IMR-90 (cell line): ENCODE data around the gene NAV2. TPM values are rescaled to one million over a fixed set of nuclear protein-coding genes. Genes with fewer than 3 reads are reported as not detected.

ENCODE experiments used
- ATAC-seq: fragments of 200-7000 bp; cut with Tn5 transposase; 2 replicates; pipeline ENCODE4 v1.9.1; 2020; ENCODE audit warnings: low read depth, mild to moderate bottlenecking, moderate library complexity
- BruUV-seq: library from RNA; stranded (reverse); fragments of 400-500 nt; replicated peaks from 2 replicates; lab custom pipeline; 2021; lab: Mats Ljungman, UMichigan
- CTCF ChIA-PET: fragments of 300-600 bp; formaldehyde crosslinking; extraction: SDS; loops from one replicate; lab custom pipeline; 2021; ENCODE audit warnings: antibody characterized with exemption; lab: Yijun Ruan, JAX
- POLR2A ChIA-PET: fragments of 300-600 bp; sonication (Branson Sonifier 250); formaldehyde crosslinking; loops from one replicate; lab custom pipeline; 2022; ENCODE audit warnings: antibody characterized with exemption; ENCODE audit not compliant: unreplicated experiment; lab: Charles Lee
- DNase-seq: peaks from one replicate; pipeline ENCODE4 v3.0.0; 2013
- H2AFZ ChIP-seq: replicated peaks from 2 replicates; pipeline ENCODE3; 2013; ENCODE audit warnings: low read length, mild to moderate bottlenecking; ENCODE audit not compliant: poor library complexity
- H2AK5ac ChIP-seq: 2 replicates; pipeline ENCODE4 v1.6.1; 2013; ENCODE audit warnings: low read depth, low read length, inconsistent platforms
- H2AK9ac ChIP-seq: replicated peaks from 2 replicates; pipeline ENCODE3; 2013; ENCODE audit warnings: mild to moderate bottlenecking, low read depth, low read length, moderate library complexity; ENCODE audit not compliant: poor library complexity
- H2BK120ac ChIP-seq: 2 replicates; pipeline ENCODE4 v1.6.1; 2013; ENCODE audit warnings: low read depth, low read length, inconsistent platforms
- H2BK15ac ChIP-seq: 3 replicates; pipeline ENCODE4 v1.6.1; 2013; ENCODE audit warnings: low read depth, low read length, inconsistent platforms
- H2BK20ac ChIP-seq: 2 replicates; pipeline ENCODE4 v1.6.1; 2013; ENCODE audit warnings: low read depth, mild to moderate bottlenecking, inconsistent platforms, low read length, moderate library complexity
- H2BK5ac ChIP-seq: 2 replicates; pipeline ENCODE4 v1.6.1; 2013; ENCODE audit warnings: mild to moderate bottlenecking, low read depth, low read length, inconsistent platforms; ENCODE audit not compliant: poor library complexity, severe bottlenecking
- H3K14ac ChIP-seq: replicated peaks from 2 replicates; pipeline ENCODE4 v1.6.1; 2013; ENCODE audit warnings: low read depth, low read length, inconsistent platforms
- H3K18ac ChIP-seq: 2 replicates; pipeline ENCODE4 v1.6.1; 2013; ENCODE audit warnings: low read depth, low read length, control low read depth
- H3K23ac ChIP-seq: 2 replicates; pipeline ENCODE4 v1.6.1; 2013; ENCODE audit warnings: low read depth, low read length, inconsistent platforms
- H3K27ac ChIP-seq: 2 replicates; pipeline ENCODE4 v1.5.1; 2013; ENCODE audit warnings: mild to moderate bottlenecking, control low read depth, low read length; ENCODE audit not compliant: insufficient read depth
- H3K27me3 ChIP-seq: 2 replicates; pipeline ENCODE4 v1.6.1; 2013; ENCODE audit warnings: low read length; ENCODE audit not compliant: control insufficient read depth, insufficient read depth
- H3K36me3 ChIP-seq: 2 replicates; pipeline ENCODE4 v1.6.1; 2013; ENCODE audit warnings: low read length, mixed read lengths; ENCODE audit not compliant: control insufficient read depth, insufficient read depth
- H3K4ac ChIP-seq: 2 replicates; pipeline ENCODE4 v1.6.1; 2013; ENCODE audit warnings: low read depth, low read length, inconsistent platforms
- H3K4me1 ChIP-seq: 2 replicates; pipeline ENCODE4 v1.6.1; 2013; ENCODE audit warnings: low read length, mixed read lengths; ENCODE audit not compliant: control insufficient read depth, insufficient read depth
- H3K4me2 ChIP-seq: 2 replicates; pipeline ENCODE4 v1.6.1; 2013; ENCODE audit warnings: low read depth, mild to moderate bottlenecking, control low read depth, low read length, moderate library complexity
- H3K4me3 ChIP-seq: 2 replicates; pipeline ENCODE4 v1.5.1; 2013; ENCODE audit warnings: low read depth, mild to moderate bottlenecking, control low read depth, low read length, moderate library complexity; ENCODE audit not compliant: insufficient read depth
- H3K56ac ChIP-seq: 2 replicates; pipeline ENCODE4 v1.6.1; 2013; ENCODE audit warnings: low read length, inconsistent platforms; ENCODE audit not compliant: insufficient read depth; ENCODE audit errors: extremely low read depth
- H3K79me1 ChIP-seq, 2 experiments: 2 replicates each; pipeline ENCODE4 v1.6.1; 2013; ENCODE audit warnings: low read length in 2 of 2, inconsistent platforms in 1 of 2, low read depth in 1 of 2
- H3K9ac ChIP-seq: 2 replicates; pipeline ENCODE4 v1.6.1; 2013; ENCODE audit warnings: low read depth, low read length, control low read depth
- H3K9me1 ChIP-seq: 2 replicates; pipeline ENCODE4 v1.6.1; 2013; ENCODE audit warnings: low read length, inconsistent platforms; ENCODE audit not compliant: insufficient read depth
- H3K9me3 ChIP-seq: 2 replicates; pipeline ENCODE4 v1.6.1; 2013; ENCODE audit warnings: low read length; ENCODE audit not compliant: control insufficient read depth, insufficient read depth
- H4K20me1 ChIP-seq: 2 replicates; pipeline ENCODE4 v1.6.1; 2013; ENCODE audit warnings: low read length, inconsistent platforms; ENCODE audit not compliant: insufficient read depth
- H4K5ac ChIP-seq: 2 replicates; pipeline ENCODE4 v1.6.1; 2013; ENCODE audit warnings: mild to moderate bottlenecking, low read depth, low read length, control low read depth
- H4K8ac ChIP-seq, 2 experiments: 2 replicates each; pipeline ENCODE4 v1.6.1; 2013; ENCODE audit warnings: low read depth in 2 of 2, low read length in 2 of 2, control low read depth in 1 of 2, inconsistent platforms in 1 of 2
- H4K91ac ChIP-seq: 2 replicates; pipeline ENCODE4 v1.6.1; 2013; ENCODE audit warnings: low read depth, low read length, inconsistent platforms; ENCODE audit not compliant: insufficient read depth
- NFE2L2 ChIP-seq: fragments of 150-350 bp; IDR thresholded peaks from 2 replicates; pipeline ENCODE4 v1.6.1; 2016; ENCODE audit warnings: low read depth, mild to moderate bottlenecking, low read length
- RAD21 ChIP-seq: IDR thresholded peaks from 2 replicates; pipeline ENCODE4 v1.6.1; 2012; ENCODE audit warnings: low read length, improper control_type of control experiment
- WGBS, 2 experiments: methylation state at CpG; one replicate each; pipeline versions ENCODE4 v1.1.5 to v1.1.7; 2013; ENCODE audit warnings: missing lambda C conversion rate in 2 of 2; ENCODE audit not compliant: insufficient read length in 1 of 2; ENCODE audit errors: extremely low coverage in 2 of 2; 5-methylcytosine and 5-hydroxymethylcytosine counted together
- dilution Hi-C: fragments of 300-500 bp; cut with HindIII; formaldehyde crosslinking; loops from one replicate; pipeline ENCODE4 v1.14.3; 2018; ENCODE audit warnings: low sequenced_read_pairs; ENCODE audit not compliant: unreplicated experiment
- in situ Hi-C: fragments of 300-500 bp; cut with MboI; formaldehyde crosslinking; loops from 3 replicates; pipeline ENCODE4 v1.14.3; 2019; ENCODE audit warnings: low sequenced_read_pairs, inconsistent platforms, mixed read lengths
- intact Hi-C: fragments of 100-400 bp; cut with micrococcal nuclease; formaldehyde crosslinking; loops from 2 replicates; pipeline ENCODE4 v1.10.0; 2022
- polyA plus RNA-seq, 3 experiments: library from polyadenylated mRNA; depleted of rRNA; stranded (reverse); fragments of >200 nt; gene quantifications; 2 replicates each; pipeline ENCODE4 v1.2.3, GENCODE V29; 2012; ENCODE audit warnings: low replicate concordance in 1 of 3
- total RNA-seq: library from RNA; depleted of rRNA; stranded (reverse); fragments of >200 nt; gene quantifications from 2 replicates; pipeline ENCODE4 v1.2.3, GENCODE V29; 2012
- TF ChIP-seq, protein P1 (sequence below): conservative IDR thresholded peaks from 2 replicates; pipeline ENCODE4 v1.5.1; 2012; ENCODE audit warnings: mild to moderate bottlenecking, low read depth, low read length, improper control_type of control experiment

NAV2 gene
- total and polyA plus RNA-seq, 2 of the 4 experiments (the other 2 are of a cell fraction): 4.5 to 12.6 TPM

DNA sequence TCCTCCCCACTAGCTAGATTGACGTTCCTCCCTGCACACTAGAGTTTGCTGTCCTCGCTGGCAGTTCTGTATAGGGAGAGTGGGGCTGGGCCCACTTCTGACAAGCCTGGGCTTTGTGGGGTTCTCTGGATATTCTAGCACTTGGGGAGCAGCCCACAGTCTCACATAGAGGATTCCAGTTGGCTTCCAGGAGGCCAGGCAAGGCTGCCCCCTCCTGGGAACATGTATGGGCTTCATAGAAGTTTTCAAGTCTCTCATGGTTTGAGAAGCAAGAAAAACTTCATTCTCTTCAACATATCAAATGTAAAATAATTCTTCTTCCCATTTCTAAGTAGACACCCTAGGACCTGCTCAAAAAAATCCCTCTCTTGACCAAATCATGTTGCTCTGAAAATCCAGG is 87.5 kb downstream of the NAV2 start:
- peaks cover 72% of the 10 kb centered on the region for H4K20me1 ChIP-seq
- POLR2A ChIA-PET: no interaction called here

More for the DNA sequence above, 87.5 kb downstream of the NAV2 start:
- Histone ChIP-seq H3K36me3 (no peaks in the 10 kb centered on the region), H3K27me3 (no peaks in the 10 kb centered on the region), H3K4ac (no peak overlapping the region), H3K27ac (no peak overlapping the region), H4K8ac (no peak overlapping the region), H2BK15ac (no peak overlapping the region), H2AFZ (no peak overlapping the region), H3K79me1 (peaks cover 57 to 70% of the 10 kb centered on the region in 2 experiments), H3K9me3 (no peaks in the 10 kb centered on the region), H3K56ac (no peak overlapping the region), H2BK120ac (no peak overlapping the region), H2BK5ac (no peak overlapping the region), H3K14ac (no peak overlapping the region), H4K91ac (no peak overlapping the region), H3K9ac (no peak overlapping the region), H2BK20ac (no peak overlapping the region), H3K9me1 (peaks cover 6% of the 10 kb centered on the region; the same call in 1 of the 2 replicates), H4K5ac (no peak overlapping the region), H3K4me2 (no peak overlapping the region), H3K23ac (no peak overlapping the region), H3K18ac (no peak overlapping the region), H3K4me3 (no peak overlapping the region), H2AK9ac (no peak overlapping the region), H2AK5ac (no peak overlapping the region), H3K4me1 (peaks cover 4% of the 10 kb centered on the region; the same call in 1 of the 2 replicates)
- CTCF ChIA-PET: interaction anchor here (1.3 kb wide), 2 partner anchors 9 to 15 kb away, joined by 3 to 4 read pairs; no protein-coding TSS in a partner anchor
- 0 out of 2 replicates have a peak, but pooled peaks have one; percentile 30 for ATAC-seq
- no TSS peak for BruUV-seq
- DNase-seq: no peak
- TF ChIP-seq, protein P1, sequence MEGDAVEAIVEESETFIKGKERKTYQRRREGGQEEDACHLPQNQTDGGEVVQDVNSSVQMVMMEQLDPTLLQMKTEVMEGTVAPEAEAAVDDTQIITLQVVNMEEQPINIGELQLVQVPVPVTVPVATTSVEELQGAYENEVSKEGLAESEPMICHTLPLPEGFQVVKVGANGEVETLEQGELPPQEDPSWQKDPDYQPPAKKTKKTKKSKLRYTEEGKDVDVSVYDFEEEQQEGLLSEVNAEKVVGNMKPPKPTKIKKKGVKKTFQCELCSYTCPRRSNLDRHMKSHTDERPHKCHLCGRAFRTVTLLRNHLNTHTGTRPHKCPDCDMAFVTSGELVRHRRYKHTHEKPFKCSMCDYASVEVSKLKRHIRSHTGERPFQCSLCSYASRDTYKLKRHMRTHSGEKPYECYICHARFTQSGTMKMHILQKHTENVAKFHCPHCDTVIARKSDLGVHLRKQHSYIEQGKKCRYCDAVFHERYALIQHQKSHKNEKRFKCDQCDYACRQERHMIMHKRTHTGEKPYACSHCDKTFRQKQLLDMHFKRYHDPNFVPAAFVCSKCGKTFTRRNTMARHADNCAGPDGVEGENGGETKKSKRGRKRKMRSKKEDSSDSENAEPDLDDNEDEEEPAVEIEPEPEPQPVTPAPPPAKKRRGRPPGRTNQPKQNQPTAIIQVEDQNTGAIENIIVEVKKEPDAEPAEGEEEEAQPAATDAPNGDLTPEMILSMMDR: peak; percentile 35
- TF ChIP-seq RAD21 (peak; percentile 46), NFE2L2 (no peak)
- intact Hi-C loops (loop anchor here (1.0 to 2.0 kb wide), 2 partner anchors 236 to 243 kb away; no protein-coding TSS in a partner anchor), in situ Hi-C loops (no loop called here), dilution Hi-C loops (no loop called here)
- no CpG with 5 or more reads among the region's 2 CpGs for WGBS, 2 experiments
